GM20431 (cell line): ENCODE data around the gene AKAP5.

Experiments used
- in situ Hi-C: fragments of 300-500 bp; cut with MseI, MboI; formaldehyde crosslinking; loops from one replicate; pipeline ENCODE4 v1.15.0; 2020; ENCODE audit warnings: low sequenced_read_pairs; ENCODE audit not compliant: unreplicated experiment

AKAP5 gene, protein sequence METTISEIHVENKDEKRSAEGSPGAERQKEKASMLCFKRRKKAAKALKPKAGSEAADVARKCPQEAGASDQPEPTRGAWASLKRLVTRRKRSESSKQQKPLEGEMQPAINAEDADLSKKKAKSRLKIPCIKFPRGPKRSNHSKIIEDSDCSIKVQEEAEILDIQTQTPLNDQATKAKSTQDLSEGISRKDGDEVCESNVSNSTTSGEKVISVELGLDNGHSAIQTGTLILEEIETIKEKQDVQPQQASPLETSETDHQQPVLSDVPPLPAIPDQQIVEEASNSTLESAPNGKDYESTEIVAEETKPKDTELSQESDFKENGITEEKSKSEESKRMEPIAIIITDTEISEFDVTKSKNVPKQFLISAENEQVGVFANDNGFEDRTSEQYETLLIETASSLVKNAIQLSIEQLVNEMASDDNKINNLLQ

GRCh38 chr14:64465191-64465822 lies at the start of gene AKAP5:
TSS of gene AKAP5 (plus strand) at chr14:64465499. CDS start at chr14:64468395, 2,896 bp downstream.
- in situ Hi-C loops: no loop called here

DNA sequence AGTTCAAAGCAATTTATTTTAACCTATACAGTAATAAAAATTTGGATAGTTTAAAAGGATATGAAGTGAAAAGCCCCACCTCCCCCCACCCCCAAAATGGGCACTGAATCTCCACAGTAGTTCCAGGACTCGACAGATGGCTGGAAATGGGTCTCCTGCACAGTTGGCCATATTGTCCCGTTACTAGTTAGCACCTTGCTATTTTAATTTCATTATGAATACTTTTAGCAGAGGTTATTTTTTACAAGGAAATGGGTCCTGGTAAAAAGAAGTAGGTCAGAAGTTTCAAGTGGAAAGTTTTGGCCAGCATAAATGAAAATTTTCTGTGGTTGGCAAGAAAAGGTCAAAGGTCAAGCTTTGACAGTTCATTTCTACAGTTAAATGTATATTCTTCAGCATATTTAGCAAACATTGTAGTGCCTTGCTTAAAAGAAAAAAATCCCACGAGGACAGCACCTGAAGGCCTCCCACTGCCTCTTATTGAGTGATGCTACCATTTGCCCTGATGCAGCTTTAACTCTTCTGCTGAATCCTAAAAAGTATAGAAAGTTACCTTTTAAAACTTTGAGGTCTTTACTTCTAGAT lies 48.9 kb upstream of the AKAP5 start:
- in situ Hi-C loops: no loop called here

DNA sequence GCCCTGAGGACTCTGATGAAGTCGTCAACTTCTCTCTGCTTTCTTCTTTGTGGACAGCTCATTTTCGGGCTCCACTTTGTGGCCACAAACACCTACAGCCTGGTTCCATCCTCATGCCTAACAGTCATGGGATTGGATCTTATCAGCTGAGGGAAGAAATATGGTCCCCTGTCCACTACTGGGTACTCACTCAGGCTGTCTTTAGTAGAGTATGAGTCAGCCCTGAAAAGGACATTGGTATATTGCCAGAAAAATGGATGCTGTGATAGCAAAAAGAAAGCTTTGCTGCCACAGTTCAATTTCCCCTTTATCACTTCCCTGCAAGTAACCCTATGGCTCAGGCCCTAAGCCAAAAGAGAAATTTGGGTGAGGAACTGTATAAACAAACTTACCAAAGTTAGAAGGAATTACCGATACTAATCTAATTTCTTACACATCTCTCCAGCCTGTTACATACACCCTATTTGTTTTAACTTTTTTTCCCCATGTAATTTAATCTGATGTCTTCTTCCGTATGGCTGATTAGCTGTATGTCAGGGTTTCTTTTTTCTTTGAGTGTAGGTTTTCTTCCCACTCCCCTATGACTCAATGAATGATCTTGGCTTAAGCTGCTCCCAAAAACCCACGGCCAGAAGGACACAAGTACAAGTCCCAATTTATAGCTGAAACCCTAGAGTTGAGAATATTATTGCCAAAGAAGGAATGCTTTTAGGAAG lies 48.1 kb upstream of the AKAP5 start:
- in situ Hi-C loops: no loop called here

- in situ Hi-C loops: no loop called here
These were observed 47.6 kb upstream of the AKAP5 start for GRCh38 chr14:64417771-64418125.

- in situ Hi-C loops: no loop called here
These were observed 46.3 kb upstream of the AKAP5 start for GRCh38 chr14:64419003-64419402.

DNA sequence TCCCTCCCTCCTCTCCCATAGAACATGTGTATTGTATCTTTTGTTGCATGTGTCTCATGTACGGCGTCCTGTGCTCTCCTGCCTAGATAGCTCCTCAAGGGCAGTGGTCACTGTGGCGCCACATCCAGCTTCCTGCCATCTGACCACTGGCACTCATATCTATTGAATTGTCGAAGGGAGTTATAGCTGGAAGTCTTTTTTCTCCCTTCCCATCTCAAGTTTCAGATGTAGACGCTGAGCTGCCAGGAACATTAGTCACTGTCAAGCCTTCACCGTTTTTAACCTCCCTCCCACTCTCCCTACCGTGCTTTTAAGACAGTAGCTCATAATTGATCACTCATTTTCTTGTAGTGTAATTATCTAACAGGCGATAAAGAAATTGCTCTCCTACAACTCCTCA lies 44.1 kb upstream of the AKAP5 start:
- in situ Hi-C loops: no loop called here

- in situ Hi-C loops: no loop called here
These were observed 43.3 kb upstream of the AKAP5 start for GRCh38 chr14:64422005-64422404.

DNA sequence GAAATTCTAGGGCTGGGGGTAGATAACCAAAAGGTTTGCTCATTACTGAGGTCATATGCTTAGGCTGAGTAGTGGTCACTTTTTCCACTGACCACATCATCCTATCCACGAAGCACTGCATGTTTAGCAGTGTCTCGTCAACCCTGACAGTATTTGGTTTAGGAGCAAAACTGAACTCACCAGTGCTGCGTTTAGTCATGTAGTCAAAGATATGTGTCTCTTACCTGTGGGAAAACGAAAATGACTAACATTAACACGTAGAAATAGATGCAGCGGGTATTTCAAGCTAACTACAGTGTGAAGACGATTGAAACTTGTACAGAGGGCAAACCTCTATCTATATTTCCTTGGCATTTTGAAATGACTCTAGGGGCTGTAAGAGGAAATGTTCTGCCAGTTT lies 42.5 kb upstream of the AKAP5 start:
- in situ Hi-C loops: no loop called here

GRCh38 chr14:64423987-64424386 lies 41.3 kb upstream of the AKAP5 start:
- in situ Hi-C loops: no loop called here

GRCh38 chr14:64434528-64434927 lies 30.8 kb upstream of the AKAP5 start:
- in situ Hi-C loops: no loop called here

- in situ Hi-C loops: no loop called here
These were observed 27.0 kb upstream of the AKAP5 start for GRCh38 chr14:64438181-64438841.

DNA sequence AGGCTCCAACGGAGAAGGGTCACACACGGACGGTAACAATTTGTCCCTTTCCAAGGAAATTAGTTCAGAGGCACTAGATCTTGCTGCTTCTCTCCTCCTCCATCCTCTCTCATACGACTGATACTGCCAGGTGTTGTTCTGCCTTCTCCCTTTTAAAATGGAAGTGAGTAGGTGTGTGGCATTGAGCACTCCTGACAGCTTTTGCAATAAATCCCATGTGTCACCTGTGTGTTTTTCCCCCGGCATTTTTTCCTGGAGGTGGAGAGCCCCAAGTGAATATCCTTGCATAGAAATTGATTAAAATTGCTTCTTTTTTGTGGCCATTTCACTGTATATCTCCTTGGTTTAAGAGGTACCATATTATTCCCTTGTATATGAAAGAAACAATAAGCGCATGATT lies 26.2 kb upstream of the AKAP5 start:
- in situ Hi-C loops: no loop called here

DNA sequence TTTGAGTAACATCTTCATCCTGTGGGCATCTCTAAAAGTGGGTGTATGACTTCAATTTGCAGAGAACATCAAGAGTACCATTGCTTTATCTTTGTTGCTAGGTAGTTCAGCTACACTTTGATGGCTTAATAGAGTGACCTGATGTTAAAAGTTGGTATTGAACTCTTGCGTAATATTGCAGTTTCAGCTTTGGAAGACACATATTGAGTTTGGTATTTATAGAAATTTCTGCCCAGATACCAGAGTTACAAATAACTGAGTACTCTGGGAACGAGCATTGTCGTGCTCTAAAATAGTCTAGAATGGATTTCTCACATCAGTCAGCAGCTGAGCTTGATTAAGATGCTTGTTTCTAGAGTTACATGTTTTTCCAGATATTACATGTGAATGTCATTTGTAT lies 24.8 kb upstream of the AKAP5 start:
- in situ Hi-C loops: no loop called here

- in situ Hi-C loops: no loop called here
These were observed 22.9 kb upstream of the AKAP5 start for GRCh38 chr14:64442300-64442988.

- in situ Hi-C loops: no loop called here
These were observed 21.2 kb upstream of the AKAP5 start for GRCh38 chr14:64444140-64444539.

DNA sequence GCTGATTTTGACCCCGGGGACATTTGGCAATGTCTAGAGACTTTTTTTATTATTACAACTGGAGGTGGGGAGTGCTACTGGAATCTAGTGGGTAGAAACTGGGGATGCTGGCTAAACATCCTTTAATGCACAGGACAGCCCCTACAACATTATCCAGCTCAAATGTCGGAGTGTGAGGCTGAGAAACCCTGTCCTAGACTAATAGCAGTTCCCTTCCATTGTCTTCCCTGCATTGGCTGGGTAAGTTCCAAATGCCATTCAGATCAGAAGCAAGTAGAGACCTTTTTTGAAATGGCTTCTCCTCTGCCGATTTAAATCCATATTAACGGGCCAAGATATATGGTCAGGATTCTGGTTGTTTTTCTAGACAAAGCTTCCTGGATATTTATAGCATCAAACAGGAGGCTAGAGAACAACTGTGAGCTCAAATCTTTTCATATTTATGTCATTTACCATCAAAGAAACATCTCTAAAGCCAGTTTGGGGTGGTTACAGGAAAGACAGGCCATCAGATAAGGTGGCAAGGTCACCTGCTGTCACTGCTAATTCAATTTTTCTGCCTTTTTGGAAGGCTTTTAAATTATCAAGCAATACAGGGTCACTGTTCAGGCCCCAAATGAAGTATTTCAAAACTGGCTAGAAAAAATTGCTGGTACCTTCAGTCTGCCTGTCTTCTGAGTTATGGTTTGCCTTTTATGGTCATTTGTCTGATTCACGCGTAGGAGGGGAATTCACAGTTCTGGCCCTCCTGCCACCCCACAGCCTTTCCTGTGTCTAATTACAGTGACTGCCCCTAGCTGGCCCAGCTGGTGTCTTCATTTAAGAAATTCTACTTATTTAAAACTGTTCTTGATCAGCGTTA lies 20.1 kb upstream of the AKAP5 start:
- in situ Hi-C loops: no loop called here

DNA sequence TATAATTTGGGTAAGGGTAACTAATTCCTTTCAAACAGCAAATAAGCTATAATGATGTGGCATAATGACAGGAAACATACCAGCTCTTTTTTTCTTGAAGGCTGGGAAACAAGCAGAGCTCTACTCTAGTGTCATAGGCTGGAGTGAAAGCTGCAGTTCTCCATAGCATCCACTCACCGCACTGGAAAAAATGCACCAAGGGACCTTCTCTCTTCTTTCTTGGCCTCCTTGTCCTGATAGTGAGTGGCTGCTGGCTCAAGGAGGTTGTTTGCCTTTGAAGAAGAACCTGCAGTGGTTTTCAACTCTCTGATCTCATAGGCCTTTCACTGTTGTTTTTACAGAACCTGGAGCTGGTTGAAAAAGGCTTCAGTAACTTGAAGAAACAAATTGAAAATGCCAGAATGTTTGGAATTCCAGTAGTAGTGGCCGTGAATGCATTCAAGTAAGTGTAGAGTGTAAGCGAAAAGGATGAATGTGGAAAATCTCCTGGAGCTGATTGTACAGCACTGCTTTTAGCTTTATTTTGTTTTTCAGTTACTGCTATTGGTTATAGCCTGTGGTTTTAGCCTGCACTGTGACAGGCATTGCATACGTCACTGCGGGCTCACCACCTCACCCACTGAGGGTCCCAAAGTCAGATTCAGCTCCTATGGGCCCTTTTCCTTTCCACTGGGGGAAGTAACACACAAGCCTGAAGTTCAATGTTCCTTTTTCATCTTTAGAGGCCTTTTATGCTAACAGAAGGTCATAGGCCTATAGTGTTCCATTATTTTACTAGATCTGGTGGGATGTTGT lies 17.2 kb upstream of the AKAP5 start:
- in situ Hi-C loops: no loop called here

DNA sequence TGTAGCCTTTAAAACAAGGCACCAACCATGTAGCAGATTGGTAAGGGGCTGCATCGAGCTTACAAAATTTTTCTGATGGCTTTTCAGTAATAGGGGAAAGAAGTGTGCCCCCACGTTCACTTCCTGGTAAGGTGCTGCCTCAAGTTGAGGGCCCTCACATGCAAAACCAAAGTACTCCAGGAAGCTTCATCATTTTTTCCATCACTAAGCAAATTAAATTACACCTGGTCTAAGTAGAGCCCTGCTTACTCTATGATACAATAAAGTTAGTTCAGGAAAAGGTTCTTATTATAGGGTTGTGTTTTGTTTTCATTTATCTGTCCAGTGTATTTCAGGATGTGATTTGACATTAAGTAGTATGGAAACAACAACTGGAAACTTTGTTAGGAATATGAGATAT lies 15.0 kb upstream of the AKAP5 start:
- in situ Hi-C loops: no loop called here
